ENCODE measurements around the gene ASIC3.
A peak's percentile ranks its signal among the peaks of the same experiment; 100 is the strongest.

GRCh38 chr7:151009327-151010036, 38.8 kb upstream of the ASIC3 start:
- TF ChIP-seq, protein P1, sequence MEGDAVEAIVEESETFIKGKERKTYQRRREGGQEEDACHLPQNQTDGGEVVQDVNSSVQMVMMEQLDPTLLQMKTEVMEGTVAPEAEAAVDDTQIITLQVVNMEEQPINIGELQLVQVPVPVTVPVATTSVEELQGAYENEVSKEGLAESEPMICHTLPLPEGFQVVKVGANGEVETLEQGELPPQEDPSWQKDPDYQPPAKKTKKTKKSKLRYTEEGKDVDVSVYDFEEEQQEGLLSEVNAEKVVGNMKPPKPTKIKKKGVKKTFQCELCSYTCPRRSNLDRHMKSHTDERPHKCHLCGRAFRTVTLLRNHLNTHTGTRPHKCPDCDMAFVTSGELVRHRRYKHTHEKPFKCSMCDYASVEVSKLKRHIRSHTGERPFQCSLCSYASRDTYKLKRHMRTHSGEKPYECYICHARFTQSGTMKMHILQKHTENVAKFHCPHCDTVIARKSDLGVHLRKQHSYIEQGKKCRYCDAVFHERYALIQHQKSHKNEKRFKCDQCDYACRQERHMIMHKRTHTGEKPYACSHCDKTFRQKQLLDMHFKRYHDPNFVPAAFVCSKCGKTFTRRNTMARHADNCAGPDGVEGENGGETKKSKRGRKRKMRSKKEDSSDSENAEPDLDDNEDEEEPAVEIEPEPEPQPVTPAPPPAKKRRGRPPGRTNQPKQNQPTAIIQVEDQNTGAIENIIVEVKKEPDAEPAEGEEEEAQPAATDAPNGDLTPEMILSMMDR (IDR thresholded peaks at IDR 0.05 in 8 of 11, conservative IDR thresholded peaks at IDR 0.05 in 3 of 11) = no peak
- TF ChIP-seq POLR2AphosphoS5 (IDR thresholded peaks at IDR 0.05) (peak in 1 of 3 donors; percentile 20), POLR2A (IDR thresholded peaks at IDR 0.05) (no peak)
